ENCODE measurements around the gene LNPK.
"Not testable (repeated sequence)": the region's sequence is repeated elsewhere in the genome, so short reads cannot be mapped to it uniquely, and the experiment has no call there.

LNPK gene

GRCh38 chr2:175903384-175903936 lies 98.6 kb downstream of the LNPK start:
- no peak for DNase-seq (ENCODE audit: low spot score)

GRCh38 chr2:175895957-175896356 lies 106.1 kb downstream of the LNPK start:
- not testable (repeated sequence) for DNase-seq (ENCODE audit: low spot score)

GRCh38 chr2:175892046-175892445 lies 110.0 kb downstream of the LNPK start:
- no peak for DNase-seq (ENCODE audit: low spot score)

GRCh38 chr2:175890636-175891242 lies 111.3 kb downstream of the LNPK start:
- DNase-seq (ENCODE audit: low spot score), result no peak

GRCh38 chr2:175889701-175890302 lies 112.3 kb downstream of the LNPK start:
- DNase-seq (ENCODE audit: low spot score), result no peak

GRCh38 chr2:175887776-175888175 lies 114.3 kb downstream of the LNPK start:
- no peak for DNase-seq (ENCODE audit: low spot score)

- DNase-seq (ENCODE audit: low spot score), result no peak
Observed at GRCh38 chr2:175884697-175885393, 117.2 kb downstream of the LNPK start.

GRCh38 chr2:175883586-175884194 lies 118.4 kb downstream of the LNPK start:
- no peak for DNase-seq (ENCODE audit: low spot score)

GRCh38 chr2:175879679-175880078 lies 122.4 kb downstream of the LNPK start:
- DNase-seq (ENCODE audit: low spot score), result no peak

GRCh38 chr2:175877845-175878544 lies 124.1 kb downstream of the LNPK start:
- no peak for DNase-seq (ENCODE audit: low spot score)

- DNase-seq (ENCODE audit: low spot score), result no peak
Observed at GRCh38 chr2:175874291-175874690, 127.8 kb downstream of the LNPK start.

Measured in CD4-positive, alpha-beta T cell treated with Interleukin-6 at 100 ng/mL for 8 hours (primary cell).